SKM-1 treated with dmso at 0.1 percent for 144 hours (cell line): ENCODE measurements around the gene ZNF90.
A peak's percentile ranks its signal among the peaks of the same experiment; 100 is the strongest.
"Not testable (repeated sequence)": the region's sequence is repeated elsewhere in the genome, so short reads cannot be mapped to it uniquely, and the experiment has no call there.

Experiments used
- DNase-seq: peaks from one replicate; lab custom pipeline; 2025; ENCODE audit not compliant: unreplicated experiment; lab: John Stamatoyannopoulos, UW

The ZNF90 gene

GRCh38 chr19:20077791-20078463, at the start of gene ZNF90:
TSS of gene ZNF90 (plus strand) at chr19:20078000. CDS start at chr19:20078133, 133 bp downstream.
- no peak for DNase-seq

GRCh38 chr19:20028611-20029010, 49.2 kb upstream of the ZNF90 start:
- no peak for DNase-seq

DNA sequence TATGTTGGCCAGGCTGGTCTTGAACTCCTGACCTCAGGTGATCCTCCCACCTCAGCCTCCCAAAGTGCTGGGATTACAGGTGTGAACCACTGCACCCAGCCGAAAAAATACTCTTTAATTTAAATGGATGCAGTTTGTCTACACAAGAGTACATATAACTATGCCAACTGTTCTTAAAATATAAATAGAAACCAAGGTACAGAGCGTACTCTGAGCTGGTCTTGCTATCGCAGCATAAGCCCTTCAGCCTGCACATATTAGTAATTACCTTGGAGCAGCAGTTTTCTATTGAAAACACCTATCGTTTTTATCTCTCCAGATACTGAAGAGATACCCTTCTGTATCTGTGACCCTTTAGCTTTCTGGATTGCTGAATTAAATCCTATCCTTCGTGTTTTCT, 41.9 kb upstream of the ZNF90 start:
- DNase-seq = no peak

DNA sequence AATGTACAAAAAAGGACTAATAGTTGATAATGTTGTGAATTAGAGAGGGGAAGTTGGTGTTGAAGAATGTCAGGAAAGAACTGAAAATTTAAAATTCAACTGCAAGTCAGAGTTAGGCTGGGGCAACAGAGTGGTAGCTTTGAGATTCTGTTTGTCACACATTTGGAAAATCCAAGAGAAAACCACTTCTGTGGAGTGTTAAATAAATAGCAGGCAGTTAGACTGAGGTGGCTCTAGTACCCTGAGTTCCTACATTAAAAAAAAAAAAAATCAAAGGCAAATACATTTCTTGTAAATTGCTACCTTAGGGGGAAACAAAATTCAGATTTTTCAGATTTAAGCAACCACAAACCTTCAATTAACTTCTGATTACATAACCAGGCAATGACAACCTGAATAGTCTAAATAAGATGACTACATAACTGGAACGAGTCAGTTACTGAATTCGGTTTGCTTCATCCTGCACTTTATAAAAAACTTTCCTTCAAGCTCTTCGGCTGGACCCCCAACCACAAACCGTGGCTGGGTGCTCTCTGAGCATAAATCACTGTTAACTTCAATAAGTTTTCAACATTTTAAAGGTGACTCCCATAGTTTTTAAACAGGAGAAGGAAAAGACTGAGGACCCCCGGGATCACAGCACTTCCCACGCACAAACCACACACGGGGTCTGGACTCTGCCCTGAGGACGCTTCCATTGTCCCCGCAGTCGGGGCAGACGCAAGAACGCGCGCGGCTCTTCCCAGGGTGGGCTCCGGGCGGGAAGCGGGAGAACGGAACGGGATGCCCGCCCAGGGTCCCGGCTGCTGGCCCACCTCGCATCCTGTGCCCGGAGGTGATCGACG, 39.2 kb upstream of the ZNF90 start:
- no peak for DNase-seq

DNA sequence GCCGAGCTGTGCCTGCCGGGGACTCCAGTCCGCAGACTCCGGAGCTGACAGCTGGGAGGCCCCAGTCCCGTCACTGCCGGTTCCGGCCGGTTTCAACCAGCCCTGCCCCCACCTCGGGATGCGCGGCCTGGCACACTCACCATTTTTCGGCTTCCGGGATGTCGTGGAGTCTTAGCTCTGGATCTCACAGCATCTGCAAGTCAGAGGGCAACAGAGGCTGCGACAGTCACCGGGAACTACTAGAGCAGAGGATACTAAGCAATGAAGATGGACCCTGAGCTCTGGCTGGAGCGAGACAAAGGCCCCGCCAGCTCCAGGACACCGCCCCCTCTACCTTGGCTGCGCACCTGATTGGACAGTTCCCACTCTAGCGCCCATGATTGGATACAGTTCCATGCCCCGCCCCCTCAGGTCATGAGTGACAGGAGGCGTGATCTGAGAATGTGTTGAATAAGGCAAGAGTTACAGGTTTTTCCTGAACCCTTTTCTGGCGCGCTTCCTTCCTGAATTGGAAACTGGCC, 38.5 kb upstream of the ZNF90 start, which contains the start of gene ZNF682:
Gene ZNF682, minus strand, starts transcription at position 303 of the 521 bp plus-strand sequence. Its CDS starts 160 bp downstream, at position 143.
- DNase-seq = peak; percentile 91

- no peak for DNase-seq
Observed at GRCh38 chr19:20044663-20045062, 33.1 kb upstream of the ZNF90 start.

GRCh38 chr19:20045742-20046141, 32.1 kb upstream of the ZNF90 start:
- not testable (repeated sequence) for DNase-seq

GRCh38 chr19:20051841-20052768, 25.7 kb upstream of the ZNF90 start:
- peak; percentile 81 for DNase-seq

DNA sequence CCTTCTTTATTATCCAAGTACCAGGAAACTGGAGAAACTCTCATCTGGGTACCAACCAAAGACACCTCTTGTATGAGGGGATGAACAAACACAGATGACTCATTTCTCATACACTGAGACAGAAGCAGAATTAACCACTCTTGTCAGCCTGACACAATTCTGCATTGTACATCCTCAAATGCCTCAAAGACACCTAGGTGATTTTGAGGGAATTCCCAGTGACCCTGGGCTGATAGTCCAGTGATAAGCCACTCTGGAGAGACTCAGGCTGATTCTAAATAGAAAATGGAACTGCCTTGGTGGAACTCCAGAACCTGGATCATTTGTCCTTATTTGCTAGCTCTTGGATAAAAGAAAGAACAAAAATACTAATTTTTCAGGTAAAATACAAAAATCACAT, 19.1 kb upstream of the ZNF90 start:
- DNase-seq = not testable (repeated sequence)

GRCh38 chr19:20060282-20060681, 17.5 kb upstream of the ZNF90 start:
- DNase-seq = no peak

- no peak for DNase-seq
Observed at GRCh38 chr19:20066861-20067260, 10.9 kb upstream of the ZNF90 start.

GRCh38 chr19:20067943-20068342, 9.9 kb upstream of the ZNF90 start:
- no peak for DNase-seq

GRCh38 chr19:20068559-20068958, 9.2 kb upstream of the ZNF90 start:
- DNase-seq = not testable (repeated sequence)

DNA sequence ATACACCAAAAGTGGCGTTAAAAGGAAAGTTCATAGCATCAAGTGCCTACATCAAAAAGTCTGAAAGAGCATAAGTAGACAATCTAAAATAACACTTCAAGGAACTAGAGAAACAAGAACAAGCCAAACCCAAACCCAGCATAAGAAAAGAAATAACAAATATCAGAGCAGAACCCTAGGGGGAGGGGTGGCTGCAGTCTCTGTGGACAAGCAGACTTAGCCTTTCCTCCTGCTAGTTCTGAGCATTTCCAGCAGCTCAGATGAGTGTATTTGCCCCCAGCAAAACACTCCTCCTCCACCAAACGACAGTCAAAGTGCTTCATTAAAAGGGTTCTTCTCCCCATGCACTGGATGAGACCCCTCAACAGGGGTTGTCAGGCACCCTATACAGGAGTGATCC, 7.1 kb upstream of the ZNF90 start:
- no peak for DNase-seq

- DNase-seq = no peak
Observed at GRCh38 chr19:20072936-20073335, 4.9 kb upstream of the ZNF90 start.

DNA sequence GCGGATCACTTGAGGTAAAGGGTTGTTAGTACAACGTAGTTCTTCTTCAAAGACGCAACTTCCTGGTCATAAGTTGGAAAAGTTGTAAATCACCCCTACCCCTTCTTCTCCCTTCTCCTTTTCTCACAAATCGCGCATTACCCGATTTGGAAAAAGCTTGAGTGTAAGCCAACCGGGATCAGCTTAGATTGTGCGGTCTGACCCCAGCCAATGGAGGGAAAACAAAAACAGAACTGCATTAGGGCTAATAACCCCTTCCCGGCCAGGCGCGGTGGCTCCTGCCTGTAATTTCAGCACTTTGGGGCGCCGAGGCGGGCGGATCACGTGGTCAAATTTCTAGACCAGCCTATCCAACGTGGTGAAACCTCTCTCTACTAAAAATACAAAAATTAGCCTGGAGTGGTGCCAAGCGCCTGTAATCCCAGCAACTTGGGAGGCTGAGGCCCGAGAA, 806 bp downstream of the ZNF90 start:
- DNase-seq = no peak

GRCh38 chr19:20079476-20079875, 1.7 kb downstream of the ZNF90 start:
- no peak for DNase-seq

- no peak for DNase-seq
Observed at GRCh38 chr19:20080656-20081055, 2.9 kb downstream of the ZNF90 start.

GRCh38 chr19:20082232-20082833, 4.5 kb downstream of the ZNF90 start:
- DNase-seq = not testable (repeated sequence)

GRCh38 chr19:20082876-20083275, 5.1 kb downstream of the ZNF90 start:
- not testable (repeated sequence) for DNase-seq
